LNCaP clone FGC (cell line): Measurements from ENCODE around the gene MTCH1.
A peak's percentile ranks its signal among the peaks of the same experiment; 100 is the strongest.

ENCODE experiments used
- DNase-seq: peaks from one replicate; pipeline ENCODE4 v3.0.0-alpha.2; 2011; ENCODE audit warnings: low read depth
- H3K4me3 ChIP-seq: 2 replicates; pipeline ENCODE4 v1.5.1; 2011; ENCODE audit warnings: mild to moderate bottlenecking, low read depth, low read length, control low read depth
- TF ChIP-seq, protein P1 (sequence below): IDR thresholded peaks from 2 replicates; pipeline ENCODE4 v1.5.1; 2012; ENCODE audit warnings: mild to moderate bottlenecking; ENCODE audit not compliant: control insufficient read depth, insufficient read depth; ENCODE audit errors: extremely low read depth

MTCH1 gene

DNA sequence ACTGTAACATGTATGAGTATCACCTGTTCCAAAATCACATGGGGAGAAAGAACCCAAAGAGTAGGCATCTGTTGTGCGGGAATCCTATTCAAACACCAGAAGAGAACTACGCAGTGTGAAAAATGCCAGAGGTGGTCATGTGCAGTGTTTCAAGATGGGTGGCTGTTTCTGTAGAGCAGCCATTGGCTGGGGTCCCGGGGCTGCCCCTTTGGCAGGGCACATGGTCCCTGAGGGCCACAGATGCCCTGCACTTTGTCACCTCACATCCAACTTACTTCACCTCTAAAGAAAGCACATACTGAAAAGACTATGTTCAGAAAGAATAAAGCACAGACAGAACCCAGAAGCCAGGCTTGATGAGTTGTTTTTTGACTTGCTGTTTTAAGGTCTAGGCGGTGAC is 12.3 kb downstream of the MTCH1 start:
- no peak overlapping the region for H3K4me3 ChIP-seq
- TF ChIP-seq, protein P1, sequence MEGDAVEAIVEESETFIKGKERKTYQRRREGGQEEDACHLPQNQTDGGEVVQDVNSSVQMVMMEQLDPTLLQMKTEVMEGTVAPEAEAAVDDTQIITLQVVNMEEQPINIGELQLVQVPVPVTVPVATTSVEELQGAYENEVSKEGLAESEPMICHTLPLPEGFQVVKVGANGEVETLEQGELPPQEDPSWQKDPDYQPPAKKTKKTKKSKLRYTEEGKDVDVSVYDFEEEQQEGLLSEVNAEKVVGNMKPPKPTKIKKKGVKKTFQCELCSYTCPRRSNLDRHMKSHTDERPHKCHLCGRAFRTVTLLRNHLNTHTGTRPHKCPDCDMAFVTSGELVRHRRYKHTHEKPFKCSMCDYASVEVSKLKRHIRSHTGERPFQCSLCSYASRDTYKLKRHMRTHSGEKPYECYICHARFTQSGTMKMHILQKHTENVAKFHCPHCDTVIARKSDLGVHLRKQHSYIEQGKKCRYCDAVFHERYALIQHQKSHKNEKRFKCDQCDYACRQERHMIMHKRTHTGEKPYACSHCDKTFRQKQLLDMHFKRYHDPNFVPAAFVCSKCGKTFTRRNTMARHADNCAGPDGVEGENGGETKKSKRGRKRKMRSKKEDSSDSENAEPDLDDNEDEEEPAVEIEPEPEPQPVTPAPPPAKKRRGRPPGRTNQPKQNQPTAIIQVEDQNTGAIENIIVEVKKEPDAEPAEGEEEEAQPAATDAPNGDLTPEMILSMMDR = no peak
- DNase-seq = no peak

DNA sequence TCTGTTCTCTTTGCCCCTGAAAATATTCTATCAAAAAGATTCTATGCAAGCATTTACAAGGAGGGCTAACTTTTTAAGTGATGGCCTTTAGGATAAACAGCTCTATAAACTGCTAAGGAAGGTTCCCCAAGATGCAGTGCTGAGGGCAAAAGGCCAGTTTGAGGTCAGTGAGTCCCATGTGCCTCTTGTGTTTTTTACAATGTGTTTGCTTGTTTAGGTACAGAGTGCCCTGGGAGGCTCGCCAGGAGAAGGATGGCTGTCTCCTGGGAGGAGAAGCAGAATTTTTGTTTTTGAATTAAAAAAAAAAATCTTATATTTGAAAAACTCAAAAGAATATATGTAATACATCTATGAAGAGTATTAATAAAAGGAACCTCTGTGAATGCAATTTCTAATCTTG is 12.8 kb downstream of the MTCH1 start:
- no peak overlapping the region for H3K4me3 ChIP-seq
- TF ChIP-seq, protein P1 = no peak
- peak; percentile 76 for DNase-seq

DNA sequence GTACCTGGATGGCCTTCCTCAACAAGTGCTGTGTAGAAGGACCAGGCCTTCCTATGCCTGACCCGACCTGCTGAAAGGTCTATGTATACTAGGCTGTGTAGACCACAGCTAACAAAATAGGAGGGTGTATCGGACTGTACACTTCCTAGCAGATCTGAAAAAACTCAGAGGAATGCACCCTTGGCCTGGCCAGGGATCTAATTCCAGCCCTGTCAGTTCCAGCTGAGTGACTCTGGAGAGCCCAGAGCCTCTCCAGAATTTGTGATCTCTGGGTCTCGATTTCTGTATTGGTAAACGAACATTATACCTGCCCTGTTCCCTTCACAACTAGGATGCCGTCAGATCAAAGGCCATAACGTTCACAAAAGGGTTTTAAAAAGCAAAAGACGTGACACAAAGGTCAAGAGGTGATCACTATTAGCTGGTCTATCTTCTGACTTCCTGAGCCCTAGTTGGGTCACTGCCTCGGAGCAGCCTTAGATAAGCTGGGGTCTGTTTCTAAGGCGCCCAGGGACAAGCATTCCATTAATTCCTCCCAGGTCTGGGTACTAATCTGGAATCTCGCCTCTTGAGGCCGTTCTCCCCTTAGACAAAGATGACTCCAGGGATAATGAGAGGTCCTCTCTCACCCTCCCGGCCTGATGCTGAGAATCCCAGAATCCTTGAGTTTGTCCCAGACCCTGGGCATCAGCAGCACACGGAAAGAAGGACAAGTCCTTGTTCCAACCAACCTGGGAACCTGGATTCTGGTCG is 13.9 kb downstream of the MTCH1 start:
- TF ChIP-seq, protein P1 = no peak
- no peak for DNase-seq
- no peak overlapping the region for H3K4me3 ChIP-seq

DNA sequence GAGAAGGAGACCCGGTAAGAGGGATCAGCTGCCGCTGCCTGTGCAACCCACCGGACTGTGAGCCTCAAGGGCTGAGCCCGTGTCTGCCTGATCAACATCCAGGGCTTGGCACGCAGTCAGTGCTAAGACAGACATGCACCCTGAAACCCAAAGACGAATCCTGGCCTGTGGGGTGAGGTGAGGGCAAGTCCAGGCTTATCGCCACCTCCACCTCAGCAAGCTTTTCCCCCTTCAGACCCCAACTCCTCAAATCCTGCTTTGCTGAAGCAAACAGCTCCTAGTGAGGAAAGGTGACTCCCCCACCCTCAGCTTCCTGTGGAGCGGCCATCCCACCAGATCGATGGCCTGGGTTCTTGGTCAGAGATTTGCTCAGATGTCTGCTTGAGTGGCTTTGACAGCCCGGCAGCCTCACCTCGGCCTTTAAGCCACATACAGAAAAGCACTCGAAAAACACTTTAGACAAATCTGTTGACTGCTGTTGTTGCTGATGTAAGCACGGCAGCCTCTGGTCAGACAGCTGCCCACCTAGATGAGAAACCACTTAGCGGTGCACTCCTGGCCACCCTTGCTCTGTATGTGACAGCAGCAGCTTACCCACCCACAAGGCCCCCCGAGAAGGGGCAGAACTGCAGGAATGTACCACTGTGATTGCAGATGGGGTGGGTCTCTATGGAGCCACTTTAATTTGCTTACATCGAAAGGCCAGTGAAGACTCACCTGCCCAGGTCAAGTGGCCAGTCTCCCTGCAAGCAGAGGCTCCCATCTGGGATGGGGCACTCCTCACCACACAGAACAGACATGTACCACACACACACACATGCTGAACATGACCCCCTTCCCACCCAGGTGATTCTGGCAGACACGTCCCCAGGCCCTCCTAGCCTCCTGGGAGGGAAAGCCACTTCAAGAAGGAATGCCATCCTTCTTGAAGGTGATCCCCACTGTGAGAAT is 14.8 kb downstream of the MTCH1 start:
- no peak for DNase-seq
- TF ChIP-seq, protein P1 = no peak
- no peak overlapping the region for H3K4me3 ChIP-seq

DNA sequence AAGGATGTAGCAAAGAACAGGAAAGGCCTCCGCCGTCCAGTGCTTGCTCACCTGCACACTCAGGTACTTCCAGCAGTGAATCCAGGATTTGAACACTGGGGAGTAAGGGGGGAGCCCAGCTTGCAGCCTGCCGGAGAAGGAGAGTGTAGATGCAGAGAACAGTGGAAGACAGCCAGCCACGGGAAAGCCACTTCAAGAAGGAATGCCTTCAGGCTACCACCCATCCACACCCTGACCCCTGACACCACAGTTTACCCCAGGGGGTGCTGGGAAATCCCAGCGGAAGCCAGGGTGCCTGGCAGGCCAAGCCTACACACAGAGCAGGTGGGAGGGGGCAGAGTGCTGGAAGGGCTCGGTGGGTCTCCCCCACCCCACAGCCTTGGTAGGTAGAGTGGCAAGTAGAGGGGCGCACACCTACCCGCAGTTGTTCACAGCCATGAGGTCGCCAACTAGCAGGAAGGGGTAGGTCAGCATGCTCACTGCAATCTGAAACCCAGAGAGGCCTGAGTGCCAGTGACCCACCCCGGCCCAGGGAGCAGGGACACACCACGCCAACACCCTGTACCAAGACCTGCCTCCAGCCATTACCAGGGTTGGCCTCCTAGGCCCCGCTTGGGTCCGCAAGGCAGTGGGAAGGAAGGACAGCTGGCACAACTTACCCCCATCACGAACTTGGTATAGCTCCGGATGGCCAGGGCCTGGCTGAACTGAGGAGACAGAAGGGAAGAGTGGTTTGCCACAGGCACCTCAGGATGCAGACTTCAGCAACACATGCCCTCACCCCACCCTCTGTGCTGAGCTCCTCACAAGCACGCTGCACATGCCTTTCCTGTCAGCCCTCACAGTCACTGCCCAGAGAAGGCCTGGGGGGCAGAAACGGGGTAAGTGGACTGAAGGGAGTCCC is 15.8 kb downstream of the MTCH1 start:
- DNase-seq = no peak
- H3K4me3 ChIP-seq = no peak overlapping the region
- TF ChIP-seq, protein P1 = no peak

DNA sequence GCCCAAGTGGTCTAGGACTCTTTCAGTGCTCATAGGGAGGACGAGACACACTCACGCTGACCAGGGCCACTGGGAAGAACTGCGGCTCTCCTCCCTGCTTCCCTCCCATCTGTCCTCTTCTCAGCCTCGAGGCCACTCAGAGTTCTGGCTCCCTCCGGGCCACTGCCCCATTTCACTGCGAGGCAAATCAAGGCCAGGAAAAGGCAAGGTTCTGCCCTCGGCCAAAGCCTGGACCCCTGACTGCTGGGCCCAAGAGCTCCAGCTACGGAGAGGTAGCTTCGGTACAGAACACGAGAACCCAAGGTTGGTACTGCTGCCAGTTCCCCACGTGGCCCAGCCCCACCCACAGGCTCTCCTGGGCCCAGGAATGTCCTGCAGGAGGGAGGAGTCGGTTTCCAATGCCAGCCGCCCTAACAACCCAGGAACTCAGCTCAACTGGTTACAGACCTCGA is 16.7 kb downstream of the MTCH1 start:
- DNase-seq = no peak
- no peak overlapping the region for H3K4me3 ChIP-seq
- TF ChIP-seq, protein P1 = no peak
